Epithelial cell of esophagus (primary cell): Measurements from ENCODE around the gene OR10G8.

Source experiments
- DNase-seq: peaks from one replicate; pipeline ENCODE4 v3.0.0; 2010; ENCODE audit warnings: low read depth
- H3K4me3 ChIP-seq: 2 replicates; pipeline ENCODE4 v1.5.1; 2011; ENCODE audit warnings: mild to moderate bottlenecking, low read length, control low read depth
- TF ChIP-seq, protein P1 (sequence below): IDR thresholded peaks from 2 replicates; pipeline ENCODE4 v1.5.1; 2011; ENCODE audit warnings: low read depth, mild to moderate bottlenecking, low read length, control low read depth, inconsistent platforms; ENCODE audit not compliant: insufficient read depth; ENCODE audit errors: missing control alignments

Gene OR10G8

DNA sequence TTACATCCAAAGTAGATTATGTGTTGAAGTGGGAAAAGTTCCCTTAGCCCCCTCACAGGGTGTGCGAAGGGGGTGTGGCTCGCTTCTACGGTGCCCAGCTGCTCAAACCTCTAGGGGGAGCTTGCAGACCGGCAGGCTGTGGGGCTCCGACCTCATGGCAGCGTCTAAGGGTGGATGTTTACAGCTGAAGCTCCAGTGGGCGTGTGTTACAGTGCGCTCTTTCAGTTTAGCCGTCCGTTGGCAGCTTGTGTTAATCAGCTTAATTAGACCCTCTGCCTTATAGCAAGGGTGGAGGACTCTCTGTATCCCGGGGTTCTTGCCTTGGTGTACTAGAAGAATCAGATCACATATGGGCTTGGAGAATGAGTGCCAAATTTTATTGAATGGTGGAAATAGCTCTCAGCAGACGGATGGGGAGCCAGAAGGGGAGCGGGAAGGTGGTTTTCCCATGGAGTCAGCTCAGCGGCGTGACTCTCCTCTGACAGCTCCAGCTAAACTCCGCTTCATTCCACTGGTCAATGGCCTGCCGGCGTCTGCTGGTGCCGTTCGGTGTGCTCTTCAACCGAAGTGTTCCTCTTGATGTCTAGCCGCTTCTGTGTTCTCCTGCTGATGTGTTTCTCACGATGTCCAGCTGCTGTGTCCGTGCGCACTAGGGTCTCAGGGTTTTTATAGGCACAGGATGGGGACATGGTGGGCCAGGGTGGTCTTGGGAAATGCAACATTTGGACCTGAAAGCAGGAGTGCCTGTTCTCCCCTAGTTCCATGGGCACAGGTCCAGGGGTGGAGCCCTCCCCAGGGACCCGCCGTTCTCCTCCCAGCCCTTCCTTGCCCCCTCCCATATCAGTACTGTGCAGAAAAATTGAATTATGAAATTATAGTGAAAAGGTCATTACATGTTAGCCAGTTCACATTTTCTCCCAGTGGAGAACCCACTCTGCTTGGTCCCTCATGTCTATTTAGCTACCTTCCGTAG, 43.1 kb downstream of the OR10G8 start:
- H3K4me3 ChIP-seq, result peak overlapping the region; percentile 32

DNA sequence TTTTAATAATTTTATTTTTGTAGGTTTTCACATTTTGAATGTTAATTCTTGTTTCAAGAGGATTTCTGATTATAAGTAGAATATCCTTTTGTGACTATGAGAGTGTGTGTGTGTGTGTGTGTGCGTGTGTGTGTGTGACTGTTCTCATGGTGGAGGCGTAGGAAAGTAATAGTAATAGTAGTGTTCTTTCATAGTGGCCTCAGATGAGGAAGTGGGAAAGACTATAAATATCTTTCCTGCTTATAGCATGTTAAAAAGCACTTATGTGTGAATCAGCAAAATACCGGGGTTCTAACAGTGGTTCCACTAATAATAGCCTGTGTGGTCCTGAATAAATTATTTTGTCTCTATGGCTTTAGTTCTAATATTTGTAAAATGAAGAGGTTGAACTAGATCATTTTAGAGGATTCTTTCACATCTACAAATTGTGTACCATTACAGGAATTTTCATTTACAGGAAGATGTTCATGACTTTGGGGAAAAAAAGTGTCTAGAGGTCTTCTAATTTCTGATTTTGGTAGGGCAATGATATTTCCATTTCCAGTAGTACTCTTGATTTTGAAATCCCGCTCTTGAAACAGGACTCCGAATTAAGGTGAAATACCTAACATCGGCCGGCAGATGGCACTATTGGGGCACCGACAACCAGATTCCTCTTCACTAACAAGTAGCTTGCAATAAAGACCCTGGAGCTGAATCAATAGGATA, 44.5 kb downstream of the OR10G8 start:
- peak; percentile 86 for DNase-seq
- no peak overlapping the region for H3K4me3 ChIP-seq
- TF ChIP-seq, protein P1, sequence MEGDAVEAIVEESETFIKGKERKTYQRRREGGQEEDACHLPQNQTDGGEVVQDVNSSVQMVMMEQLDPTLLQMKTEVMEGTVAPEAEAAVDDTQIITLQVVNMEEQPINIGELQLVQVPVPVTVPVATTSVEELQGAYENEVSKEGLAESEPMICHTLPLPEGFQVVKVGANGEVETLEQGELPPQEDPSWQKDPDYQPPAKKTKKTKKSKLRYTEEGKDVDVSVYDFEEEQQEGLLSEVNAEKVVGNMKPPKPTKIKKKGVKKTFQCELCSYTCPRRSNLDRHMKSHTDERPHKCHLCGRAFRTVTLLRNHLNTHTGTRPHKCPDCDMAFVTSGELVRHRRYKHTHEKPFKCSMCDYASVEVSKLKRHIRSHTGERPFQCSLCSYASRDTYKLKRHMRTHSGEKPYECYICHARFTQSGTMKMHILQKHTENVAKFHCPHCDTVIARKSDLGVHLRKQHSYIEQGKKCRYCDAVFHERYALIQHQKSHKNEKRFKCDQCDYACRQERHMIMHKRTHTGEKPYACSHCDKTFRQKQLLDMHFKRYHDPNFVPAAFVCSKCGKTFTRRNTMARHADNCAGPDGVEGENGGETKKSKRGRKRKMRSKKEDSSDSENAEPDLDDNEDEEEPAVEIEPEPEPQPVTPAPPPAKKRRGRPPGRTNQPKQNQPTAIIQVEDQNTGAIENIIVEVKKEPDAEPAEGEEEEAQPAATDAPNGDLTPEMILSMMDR, result peak; percentile 74

More for the DNA sequence above, 43.1 kb downstream of the OR10G8 start:
- TF ChIP-seq, protein P1, result peak; percentile 81
- peak; percentile 78 for DNase-seq

DNA sequence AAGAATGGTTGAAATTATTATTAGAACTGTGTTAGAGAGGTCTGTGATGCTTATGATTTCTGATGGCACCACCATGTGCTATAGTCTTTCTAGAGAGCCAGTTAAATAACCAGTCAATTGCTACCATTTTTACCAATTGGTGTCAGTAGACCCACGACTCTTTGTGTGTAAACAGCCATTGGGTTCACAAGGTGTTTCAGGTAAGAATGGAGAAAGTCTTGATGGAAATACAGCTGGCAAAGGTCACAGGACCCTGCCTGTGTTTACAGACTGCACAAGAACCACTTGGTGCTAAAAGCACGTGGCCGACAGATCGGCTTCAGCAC, 45.0 kb downstream of the OR10G8 start:
- TF ChIP-seq, protein P1, result no peak
- DNase-seq, result no peak
- H3K4me3 ChIP-seq, result peak overlapping the region; percentile 0

DNA sequence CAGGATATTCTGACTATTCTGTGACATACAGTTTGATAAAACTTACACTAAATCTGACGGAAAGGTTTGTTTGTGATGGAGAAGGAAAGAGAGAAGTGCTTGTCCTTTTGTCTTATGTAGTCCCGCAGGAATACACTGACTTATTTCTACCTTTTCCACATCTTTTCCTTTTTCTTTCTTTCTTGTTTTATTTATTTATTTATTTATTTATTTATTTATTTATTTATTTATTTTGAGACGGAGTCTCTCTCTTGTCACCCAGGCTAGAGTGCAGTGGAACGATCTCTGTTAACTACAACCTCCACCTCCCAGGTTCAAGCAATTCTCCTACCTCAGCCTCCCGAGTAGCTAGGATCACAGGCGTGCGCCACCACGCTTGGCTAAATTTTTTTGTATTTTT, 45.5 kb downstream of the OR10G8 start:
- no peak for DNase-seq
- TF ChIP-seq, protein P1, result no peak
- H3K4me3 ChIP-seq, result no peak overlapping the region

DNA sequence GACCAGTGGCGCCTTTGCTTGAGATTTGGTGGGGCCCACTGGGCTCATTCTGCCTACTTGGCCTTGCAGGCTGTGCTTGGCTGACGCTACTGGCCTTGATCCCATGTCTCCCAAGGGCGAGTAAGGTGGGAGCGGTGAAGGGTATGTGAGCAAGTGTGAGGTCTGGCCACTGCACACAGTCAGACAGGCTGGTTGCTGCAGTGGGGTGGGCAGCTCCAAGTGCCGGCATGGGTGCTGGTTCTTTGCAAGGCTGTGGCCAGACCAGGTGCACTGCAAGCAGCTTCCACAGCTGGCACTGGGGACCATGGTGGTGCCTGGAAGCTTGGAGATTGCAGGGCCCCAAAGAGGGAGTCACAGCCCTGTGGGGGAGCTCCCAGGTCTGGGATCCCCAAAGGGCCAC, 48.0 kb downstream of the OR10G8 start:
- no peak overlapping the region for H3K4me3 ChIP-seq
- DNase-seq, result no peak
- TF ChIP-seq, protein P1, result no peak

DNA sequence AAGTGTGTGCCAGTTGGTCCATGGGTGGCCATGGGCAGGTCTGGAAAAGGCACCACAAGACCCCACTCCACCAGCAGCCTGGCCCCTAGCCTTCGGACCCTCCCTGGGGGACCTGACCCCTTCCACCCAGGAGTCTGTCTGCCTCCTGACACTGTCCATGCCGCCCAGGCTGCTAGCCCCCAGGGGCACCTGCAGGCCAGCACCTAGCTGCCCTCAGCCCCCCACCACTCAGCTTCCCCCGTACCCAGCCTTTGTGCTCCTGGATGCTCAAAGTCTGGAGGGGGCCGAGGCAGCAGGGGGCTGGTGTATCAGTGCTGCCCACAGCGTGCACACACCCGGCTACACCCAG, 48.9 kb downstream of the OR10G8 start:
- no peak overlapping the region for H3K4me3 ChIP-seq
- DNase-seq, result no peak
- TF ChIP-seq, protein P1, result no peak
